Raji (cell line): Measurements from ENCODE around the gene TBC1D22B.

Experiments used
- POLR2A ChIP-seq: IDR thresholded peaks from 2 replicates; pipeline ENCODE4 v1.6.1; 2011; ENCODE audit warnings: low read depth, low read length, control low read depth; ENCODE audit not compliant: insufficient read depth

TBC1D22B gene

GRCh38 chr6:37251211-37251780 is 6.3 kb upstream of the TBC1D22B start:
- TF ChIP-seq POLR2A: no peak

- no peak for TF ChIP-seq POLR2A
Observed at GRCh38 chr6:37253486-37254007, 4.0 kb upstream of the TBC1D22B start.

GRCh38 chr6:37254881-37255280 is 2.7 kb upstream of the TBC1D22B start:
- TF ChIP-seq POLR2A: no peak

GRCh38 chr6:37256692-37257319 is 766 bp upstream of the TBC1D22B start:
- TF ChIP-seq POLR2A: no peak

GRCh38 chr6:37257320-37257633 is 295 bp upstream of the TBC1D22B start:
- TF ChIP-seq POLR2A: no peak

- TF ChIP-seq POLR2A: no peak
Observed at GRCh38 chr6:37258405-37259105, 983 bp downstream of the TBC1D22B start.

GRCh38 chr6:37259191-37259590 is 1.6 kb downstream of the TBC1D22B start:
- no peak for TF ChIP-seq POLR2A

GRCh38 chr6:37260040-37260439 is 2.5 kb downstream of the TBC1D22B start:
- no peak for TF ChIP-seq POLR2A

- TF ChIP-seq POLR2A: no peak
Observed at GRCh38 chr6:37260444-37260843, 2.9 kb downstream of the TBC1D22B start.

- TF ChIP-seq POLR2A: no peak
Observed at GRCh38 chr6:37261198-37261597, 3.6 kb downstream of the TBC1D22B start.

- TF ChIP-seq POLR2A: no peak
Observed at GRCh38 chr6:37262446-37263026, 5.0 kb downstream of the TBC1D22B start.

- no peak for TF ChIP-seq POLR2A
Observed at GRCh38 chr6:37265001-37265400, 7.4 kb downstream of the TBC1D22B start.

GRCh38 chr6:37265860-37266259 is 8.3 kb downstream of the TBC1D22B start:
- TF ChIP-seq POLR2A: no peak

GRCh38 chr6:37269105-37269504 is 11.5 kb downstream of the TBC1D22B start:
- no peak for TF ChIP-seq POLR2A

- no peak for TF ChIP-seq POLR2A
Observed at GRCh38 chr6:37272834-37273566, 15.4 kb downstream of the TBC1D22B start.
